Measurements from ENCODE around the gene SSMEM1. TPM values are rescaled to one million over a fixed set of nuclear protein-coding genes. Genes with fewer than 3 reads are reported as not detected.
"Not testable (repeated sequence)": the region's sequence is repeated elsewhere in the genome, so short reads cannot be mapped to it uniquely, and the experiment has no call there.

The SSMEM1 gene
- total and polyA plus RNA-seq, 2 experiments from 2014 or later = not detected

GRCh38 chr7:130232209-130232608, 24.5 kb downstream of the SSMEM1 start:
- no peak for DNase-seq (ENCODE audit: low spot score)
- H4K20me1 ChIP-seq (ENCODE audit: insufficient read depth, poor library complexity, severe bottlenecking) = no peaks in the 10 kb centered on the region
- no peaks in the 10 kb centered on the region for H3K79me2 ChIP-seq
- no peaks in the 10 kb centered on the region for H3K9me2 ChIP-seq (replicated peaks; ENCODE audit: insufficient read depth)
- no peak overlapping the region for H3K4me3 ChIP-seq
- H3K36me3 ChIP-seq (replicated peaks; ENCODE audit: insufficient read depth, low read depth) = no peaks in the 10 kb centered on the region
- no peaks in the 10 kb centered on the region for H3K9me3 ChIP-seq (ENCODE audit: low read depth)
- H3K27me3 ChIP-seq = no peaks in the 10 kb centered on the region
- peaks cover 21% of the 10 kb centered on the region for H3K4me1 ChIP-seq (ENCODE audit: insufficient read depth)
- no peak overlapping the region for H3K27ac ChIP-seq
- H3K4me2 ChIP-seq = no peak overlapping the region
- H2AFZ ChIP-seq = no peak overlapping the region
- TF ChIP-seq EZH2 (IDR thresholded peaks at IDR 0.05; ENCODE audit: borderline replicate concordance) = no peak
- no peak for TF ChIP-seq EZH2phosphoT487 (IDR thresholded peaks at IDR 0.05; ENCODE audit: low read depth, severe bottlenecking, unreplicated experiment)
- no peak for TF ChIP-seq CTCF (IDR thresholded peaks at IDR 0.05; ENCODE audit: poor library complexity)
- WGBS (ENCODE audit: low lambda C conversion rate, missing lambda C conversion rate) = 100% methylated on average over 2 of the region's 2 CpGs

- H3K4me2 ChIP-seq = no peak overlapping the region
- no peaks in the 10 kb centered on the region for H3K9me3 ChIP-seq (ENCODE audit: low read depth)
- WGBS (ENCODE audit: low lambda C conversion rate, missing lambda C conversion rate) = 77% methylated on average over 2 of the region's 2 CpGs
- TF ChIP-seq CTCF (IDR thresholded peaks at IDR 0.05; ENCODE audit: poor library complexity) = no peak
- TF ChIP-seq EZH2 (IDR thresholded peaks at IDR 0.05; ENCODE audit: borderline replicate concordance) = no peak
- TF ChIP-seq EZH2phosphoT487 (IDR thresholded peaks at IDR 0.05; ENCODE audit: low read depth, severe bottlenecking, unreplicated experiment) = no peak
- no peak for DNase-seq (ENCODE audit: low spot score)
- no peak overlapping the region for H2AFZ ChIP-seq
- peaks cover 3% of the 10 kb centered on the region for H3K4me1 ChIP-seq (ENCODE audit: insufficient read depth)
- H3K27ac ChIP-seq = no peak overlapping the region
- H4K20me1 ChIP-seq (ENCODE audit: insufficient read depth, poor library complexity, severe bottlenecking) = no peaks in the 10 kb centered on the region
- H3K27me3 ChIP-seq = no peaks in the 10 kb centered on the region
- H3K79me2 ChIP-seq = no peaks in the 10 kb centered on the region
- no peaks in the 10 kb centered on the region for H3K9me2 ChIP-seq (replicated peaks; ENCODE audit: insufficient read depth)
- H3K36me3 ChIP-seq (replicated peaks; ENCODE audit: insufficient read depth, low read depth) = no peaks in the 10 kb centered on the region
- H3K4me3 ChIP-seq = no peak overlapping the region
Measured at GRCh38 chr7:130234078-130234477, 26.4 kb downstream of the SSMEM1 start.

GRCh38 chr7:130236361-130236760, 28.7 kb downstream of the SSMEM1 start:
- 93% methylated on average over 4 of the region's 4 CpGs for WGBS (ENCODE audit: low lambda C conversion rate, missing lambda C conversion rate)

GRCh38 chr7:130240240-130240639, 32.6 kb downstream of the SSMEM1 start:
- no peaks in the 10 kb centered on the region for H3K9me2 ChIP-seq (replicated peaks; ENCODE audit: insufficient read depth)
- H3K9me3 ChIP-seq (ENCODE audit: low read depth) = no peaks in the 10 kb centered on the region
- no peak for DNase-seq (ENCODE audit: low spot score)
- no peak overlapping the region for H2AFZ ChIP-seq
- no peaks in the 10 kb centered on the region for H3K36me3 ChIP-seq (replicated peaks; ENCODE audit: insufficient read depth, low read depth)
- H3K27ac ChIP-seq = no peak overlapping the region
- no peaks in the 10 kb centered on the region for H4K20me1 ChIP-seq (ENCODE audit: insufficient read depth, poor library complexity, severe bottlenecking)
- no peaks in the 10 kb centered on the region for H3K79me2 ChIP-seq
- no peak for TF ChIP-seq EZH2phosphoT487 (IDR thresholded peaks at IDR 0.05; ENCODE audit: low read depth, severe bottlenecking, unreplicated experiment)
- no peak for TF ChIP-seq EZH2 (IDR thresholded peaks at IDR 0.05; ENCODE audit: borderline replicate concordance)
- TF ChIP-seq CTCF (IDR thresholded peaks at IDR 0.05; ENCODE audit: poor library complexity) = no peak
- no peaks in the 10 kb centered on the region for H3K4me1 ChIP-seq (ENCODE audit: insufficient read depth)
- H3K4me2 ChIP-seq = no peak overlapping the region
- 96% methylated on average over 1 of the region's 1 CpG for WGBS (ENCODE audit: low lambda C conversion rate, missing lambda C conversion rate)
- H3K27me3 ChIP-seq = no peaks in the 10 kb centered on the region
- H3K4me3 ChIP-seq = no peak overlapping the region

More at GRCh38 chr7:130236361-130236760, 28.7 kb downstream of the SSMEM1 start:
- H3K4me3 ChIP-seq; DNase-seq (ENCODE audit: low spot score); H3K4me1 ChIP-seq (ENCODE audit: insufficient read depth); H3K9me3 ChIP-seq (ENCODE audit: low read depth); H3K27me3 ChIP-seq; H3K79me2 ChIP-seq; H4K20me1 ChIP-seq (ENCODE audit: insufficient read depth, poor library complexity, severe bottlenecking); H3K36me3 ChIP-seq (replicated peaks; ENCODE audit: insufficient read depth, low read depth); H3K27ac ChIP-seq; H3K9me2 ChIP-seq (replicated peaks; ENCODE audit: insufficient read depth); H2AFZ ChIP-seq; H3K4me2 ChIP-seq: not testable (repeated sequence)
